Caco-2 (cell line): ENCODE data around the gene RCHY1. TPM values are rescaled to one million over a fixed set of nuclear protein-coding genes. Genes with fewer than 3 reads are reported as not detected.
"Not testable (repeated sequence)": the region's sequence is repeated elsewhere in the genome, so short reads cannot be mapped to it uniquely, and the experiment has no call there.

ENCODE experiments used
- BruUV-seq: library from RNA; stranded (reverse); fragments of 400-500 nt; replicated peaks from 2 replicates; lab custom pipeline; 2021; lab: Mats Ljungman, UMichigan
- CTCF ChIA-PET: fragments of 300-600 bp; sonication (Branson Sonifier 250); formaldehyde crosslinking; loops from one replicate; lab custom pipeline; 2022; ENCODE audit warnings: antibody characterized with exemption; lab: Charles Lee
- POLR2A ChIA-PET: fragments of 300-600 bp; sonication (Branson Sonifier 250); formaldehyde crosslinking; loops from one replicate; lab custom pipeline; 2022; ENCODE audit warnings: antibody characterized with exemption; lab: Charles Lee
- DNase-seq, 2 experiments: peaks; one replicate each; pipeline versions ENCODE4 v3.0.0 to v3.0.0-alpha.2; 2020 to 2022
- H3K27me3 ChIP-seq: replicated peaks from 2 replicates; pipeline ENCODE4 v1.6.0; 2011; ENCODE audit warnings: low read length; ENCODE audit not compliant: control insufficient read depth, insufficient read depth
- H3K36me3 ChIP-seq: 2 replicates; pipeline ENCODE4 v1.5.1; 2011; ENCODE audit warnings: low read length; ENCODE audit not compliant: control insufficient read depth, insufficient read depth
- H3K4me1 ChIP-seq: fragments of 250-450 bp; sonication (Bioruptor Pico); 2 replicates; pipeline ENCODE4 v1.5.1; 2020; ENCODE audit warnings: mild to moderate bottlenecking
- H3K4me3 ChIP-seq: 2 replicates; pipeline ENCODE4 v1.5.1; 2011; ENCODE audit warnings: low read depth, mild to moderate bottlenecking, control low read depth, low read length
- H3K9me3 ChIP-seq: fragments of 250-450 bp; sonication (Bioruptor Pico); 2 replicates; pipeline ENCODE4 v1.5.1; 2020; ENCODE audit warnings: mild to moderate bottlenecking, moderate library complexity
- H3K27ac Mint-ChIP-seq: one replicate; pipeline ENCODE4 v1.8.0; 2022; ENCODE audit warnings: mixed read lengths; ENCODE audit not compliant: unreplicated experiment
- H3K27me3 Mint-ChIP-seq: one replicate; pipeline ENCODE4 v1.8.0; 2022; ENCODE audit warnings: mixed read lengths; ENCODE audit not compliant: insufficient read depth, unreplicated experiment
- H3K36me3 Mint-ChIP-seq: one replicate; pipeline ENCODE4 v1.8.0; 2022; ENCODE audit warnings: mild to moderate bottlenecking, mixed read lengths; ENCODE audit not compliant: insufficient read depth, unreplicated experiment
- H3K4me1 Mint-ChIP-seq: one replicate; pipeline ENCODE4 v1.8.0; 2022; ENCODE audit warnings: low read depth, mixed read lengths; ENCODE audit not compliant: unreplicated experiment
- H3K4me3 Mint-ChIP-seq: one replicate; pipeline ENCODE4 v1.8.0; 2022; ENCODE audit warnings: mild to moderate bottlenecking, moderate library complexity, mixed read lengths; ENCODE audit not compliant: unreplicated experiment
- H3K9me3 Mint-ChIP-seq: one replicate; pipeline ENCODE4 v1.8.0; 2022; ENCODE audit warnings: mixed read lengths; ENCODE audit not compliant: unreplicated experiment
- CTCF ChIP-seq, 2 experiments: fragments of 200-600 bp in 1 of 2; IDR thresholded peaks; 1 replicate in 1 of 2; 2 replicates in 1 of 2; pipeline versions ENCODE4 v1.5.1 to v1.8.0; 2011 to 2022; ENCODE audit warnings: antibody characterized with exemption in 1 of 2, control low read depth in 1 of 2, inconsistent platforms in 1 of 2, low read depth in 1 of 2, low read length in 1 of 2, mild to moderate bottlenecking in 1 of 2, moderate library complexity in 1 of 2; ENCODE audit not compliant: insufficient read depth in 1 of 2, severe bottlenecking in 1 of 2, unreplicated experiment in 1 of 2
- intact Hi-C: fragments of 100-400 bp; cut with micrococcal nuclease; formaldehyde crosslinking; loops from one replicate; pipeline ENCODE4 v1.10.0; 2022; ENCODE audit not compliant: unreplicated experiment
- total RNA-seq: library from RNA; stranded (reverse); gene quantifications from 2 replicates; pipeline ENCODE4 v1.2.3, GENCODE V29; 2022

The RCHY1 gene
- total RNA-seq, 1 experiment from 2014 or later: 38.2 TPM

GRCh38 chr4:75512386-75513211 lies 1.6 kb downstream of the RCHY1 start:
- Mint-ChIP-seq H3K27me3 (no peaks in the 10 kb centered on the region), H3K36me3 (peaks cover 13% of the 10 kb centered on the region), H3K4me1 (peaks cover 13% of the 10 kb centered on the region), H3K27ac (no peak overlapping the region), H3K4me3 (no peak overlapping the region), H3K9me3 (no peaks in the 10 kb centered on the region)
- peak; percentile 39 to 45 for DNase-seq
- no peaks in the 10 kb centered on the region for H3K27me3 ChIP-seq
- no peaks in the 10 kb centered on the region for H3K9me3 ChIP-seq
- ChIA-PET CTCF (interaction anchor here (0.8 kb wide), 1 partner anchor 619 kb away, joined by 4 read pairs; no protein-coding TSS in a partner anchor), POLR2A (interaction anchor here (0.6 to 1.0 kb wide), 2 partner anchors 158 to 428 kb away, joined by 3 read pairs; no protein-coding TSS in a partner anchor)
- H3K4me3 ChIP-seq: peak overlapping the region; percentile 73
- no TSS peak for BruUV-seq
- H3K4me1 ChIP-seq: peaks cover 23% of the 10 kb centered on the region; the same call in 1 of the 2 replicates
- peaks cover 1% of the 10 kb centered on the region; the same call in 1 of the 2 replicates for H3K36me3 ChIP-seq
- no peak for TF ChIP-seq CTCF (IDR thresholded peaks at IDR 0.05; ENCODE audit: insufficient read depth in 1 of 2, low read depth in 1 of 2, low read length in 1 of 2, severe bottlenecking in 1 of 2, unreplicated experiment in 1 of 2)
- intact Hi-C loops: no loop called here

- Mint-ChIP-seq H3K36me3 (peaks cover 16% of the 10 kb centered on the region), H3K4me3 (no peak overlapping the region), H3K27ac (no peak overlapping the region), H3K9me3 (no peaks in the 10 kb centered on the region), H3K4me1 (peaks cover 20% of the 10 kb centered on the region), H3K27me3 (no peaks in the 10 kb centered on the region)
- 0 out of 2 replicates have a peak, but pooled peaks cover 2% of the 10 kb centered on the region for H3K9me3 ChIP-seq
- no peak for DNase-seq
- ChIA-PET POLR2A (no interaction called here), CTCF (interaction anchor here (1.5 kb wide), 1 partner anchor 21 kb away, joined by 3 read pairs; no protein-coding TSS in a partner anchor)
- peaks cover 27% of the 10 kb centered on the region for H3K4me1 ChIP-seq
- H3K27me3 ChIP-seq: no peaks in the 10 kb centered on the region
- H3K36me3 ChIP-seq: peaks cover 1% of the 10 kb centered on the region; the same call in 1 of the 2 replicates
- intact Hi-C loops: no loop called here
- BruUV-seq: no TSS peak
- no peak for TF ChIP-seq CTCF (IDR thresholded peaks at IDR 0.05; ENCODE audit: insufficient read depth in 1 of 2, low read depth in 1 of 2, low read length in 1 of 2, severe bottlenecking in 1 of 2, unreplicated experiment in 1 of 2)
- H3K4me3 ChIP-seq: peak overlapping the region; percentile 4; the same call in 1 of the 2 replicates
These were observed 2.4 kb downstream of the RCHY1 start for GRCh38 chr4:75511841-75512240.

- intact Hi-C loops, POLR2A ChIA-PET, H3K27me3 ChIP-seq, H3K4me3 ChIP-seq, H3K9me3 ChIP-seq, H3K27me3 Mint-ChIP-seq, H3K4me3 Mint-ChIP-seq, H3K36me3 ChIP-seq, H3K9me3 Mint-ChIP-seq, BruUV-seq, DNase-seq, H3K27ac Mint-ChIP-seq, CTCF ChIA-PET: not testable (repeated sequence)
- H3K4me1 ChIP-seq: peaks cover 32% of the 10 kb centered on the region
- Mint-ChIP-seq H3K4me1 (peaks cover 26% of the 10 kb centered on the region), H3K36me3 (peaks cover 31% of the 10 kb centered on the region)
These were observed 4.6 kb downstream of the RCHY1 start for GRCh38 chr4:75509592-75509991.
